H9 (cell line): ENCODE results near the gene CRACDL. TPM values are rescaled to one million over a fixed set of nuclear protein-coding genes. Genes with fewer than 3 reads are reported as not detected.

Source experiments
- DNase-seq: peaks from one replicate; pipeline ENCODE4 v3.0.0-alpha.2; 2017
- H2AFZ ChIP-seq: one replicate; pipeline ENCODE4 v1.6.1; 2013; ENCODE audit warnings: mild to moderate bottlenecking, low read length, control low read depth, moderate library complexity
- H2AK5ac ChIP-seq: 2 replicates; pipeline ENCODE4 v1.6.1; 2013; ENCODE audit warnings: low read length, control low read depth, mixed read lengths; ENCODE audit not compliant: insufficient read length
- H2BK120ac ChIP-seq: one replicate; pipeline ENCODE4 v1.6.1; 2013; ENCODE audit warnings: low read depth, mild to moderate bottlenecking, low read length, control low read depth, inconsistent platforms; ENCODE audit not compliant: poor library complexity, severe bottlenecking
- H2BK12ac ChIP-seq: 2 replicates; pipeline ENCODE4 v1.6.1; 2013; ENCODE audit warnings: low read length, control low read depth, mixed read lengths, low read depth; ENCODE audit not compliant: insufficient read length
- H2BK15ac ChIP-seq: 2 replicates; pipeline ENCODE4 v1.6.1; 2013; ENCODE audit warnings: low read depth, low read length, control low read depth
- H2BK20ac ChIP-seq: one replicate; pipeline ENCODE4 v1.6.1; 2013; ENCODE audit warnings: low read depth, mild to moderate bottlenecking, low read length, control low read depth, inconsistent platforms; ENCODE audit not compliant: poor library complexity, severe bottlenecking
- H2BK5ac ChIP-seq: 2 replicates; pipeline ENCODE4 v1.6.1; 2013; ENCODE audit warnings: low read length, control low read depth, mixed read lengths; ENCODE audit not compliant: insufficient read length
- H3K14ac ChIP-seq: 2 replicates; pipeline ENCODE4 v1.6.1; 2013; ENCODE audit warnings: low read length, control low read depth; ENCODE audit not compliant: insufficient read depth
- H3K18ac ChIP-seq: 2 replicates; pipeline ENCODE4 v1.6.1; 2013; ENCODE audit warnings: low read depth, mild to moderate bottlenecking, mixed read lengths, low read length, control low read depth; ENCODE audit not compliant: insufficient read length
- H3K23ac ChIP-seq: 2 replicates; pipeline ENCODE4 v1.6.1; 2013; ENCODE audit warnings: low read length, control low read depth, mixed read lengths, low read depth; ENCODE audit not compliant: insufficient read length
- H3K23me2 ChIP-seq: 2 replicates; pipeline ENCODE4 v1.6.1; 2013; ENCODE audit warnings: low read depth, mild to moderate bottlenecking, mixed read lengths, low read length, control low read depth; ENCODE audit not compliant: insufficient read length, poor library complexity, severe bottlenecking
- H3K27ac ChIP-seq: 2 replicates; pipeline ENCODE4 v1.5.1; 2013; ENCODE audit warnings: low read length, control low read depth, mixed read lengths, low read depth; ENCODE audit not compliant: insufficient read length
- H3K27me3 ChIP-seq: 2 replicates; pipeline ENCODE4 v1.6.1; 2013; ENCODE audit warnings: low read length, control low read depth, inconsistent platforms; ENCODE audit not compliant: insufficient read depth
- H3K4ac ChIP-seq: 2 replicates; pipeline ENCODE4 v1.6.1; 2013; ENCODE audit warnings: low read depth, mild to moderate bottlenecking, control low read depth, inconsistent platforms, low read length, moderate library complexity
- H3K4me1 ChIP-seq: 2 replicates; pipeline ENCODE4 v1.6.1; 2013; ENCODE audit warnings: low read length, control low read depth, inconsistent platforms; ENCODE audit not compliant: insufficient read depth
- H3K4me2 ChIP-seq: 2 replicates; pipeline ENCODE4 v1.6.1; 2013; ENCODE audit warnings: low read length, control low read depth, mixed read lengths; ENCODE audit not compliant: insufficient read length, insufficient read depth
- H3K56ac ChIP-seq: 2 replicates; pipeline ENCODE4 v1.6.1; 2013; ENCODE audit warnings: low read depth, mild to moderate bottlenecking, mixed read lengths, low read length, control low read depth; ENCODE audit not compliant: insufficient read length
- H3K79me1 ChIP-seq: 2 replicates; pipeline ENCODE4 v1.6.1; 2013; ENCODE audit warnings: low read depth, mild to moderate bottlenecking, moderate library complexity, low read length, control low read depth, inconsistent platforms; ENCODE audit not compliant: insufficient read depth, poor library complexity, severe bottlenecking
- H3K79me2 ChIP-seq: 2 replicates; pipeline ENCODE4 v1.6.1; 2013; ENCODE audit warnings: low read length, control low read depth, inconsistent platforms; ENCODE audit not compliant: insufficient read depth
- H3K9ac ChIP-seq: 2 replicates; pipeline ENCODE4 v1.6.1; 2013; ENCODE audit warnings: low read length, control low read depth, mixed read lengths; ENCODE audit not compliant: insufficient read length; ENCODE audit errors: extremely low read depth
- H3K9me3 ChIP-seq: one replicate; pipeline ENCODE4 v1.6.1; 2013; ENCODE audit warnings: low read depth, low read length, inconsistent platforms; ENCODE audit not compliant: control insufficient read depth
- H3T11ph ChIP-seq: one replicate; pipeline ENCODE4 v1.6.1; 2013; ENCODE audit warnings: mild to moderate bottlenecking, low read length, control low read depth, inconsistent platforms
- H4K20me1 ChIP-seq: one replicate; pipeline ENCODE4 v1.6.1; 2013; ENCODE audit not compliant: control insufficient read depth, insufficient read length, insufficient read depth
- H4K5ac ChIP-seq: 2 replicates; pipeline ENCODE4 v1.6.1; 2013; ENCODE audit warnings: low read depth, mild to moderate bottlenecking, mixed read lengths, low read length, control low read depth; ENCODE audit not compliant: insufficient read length
- H4K8ac ChIP-seq: replicated peaks from 2 replicates; pipeline ENCODE4 v1.6.1; 2013; ENCODE audit warnings: low read length, control low read depth, mixed read lengths, low read depth; ENCODE audit not compliant: insufficient read length
- H4K91ac ChIP-seq: 2 replicates; pipeline ENCODE4 v1.6.1; 2013; ENCODE audit warnings: low read depth, mild to moderate bottlenecking, moderate library complexity, mixed read lengths, low read length, control low read depth; ENCODE audit not compliant: insufficient read length
- H3K27ac Mint-ChIP-seq, 3 experiments: 2 replicates in 2 of 3; 3 replicates in 1 of 3; pipeline ENCODE4 v1.8.0; 2020 to 2021; ENCODE audit warnings: mixed read lengths in 3 of 3, mild to moderate bottlenecking in 1 of 3, moderate library complexity in 1 of 3
- H3K27me3 Mint-ChIP-seq: 2 replicates; pipeline ENCODE4 v1.8.0; 2021; ENCODE audit warnings: low read depth, mild to moderate bottlenecking, moderate library complexity, mixed read lengths
- H3K36me3 Mint-ChIP-seq, 3 experiments: 2 replicates in 2 of 3; 3 replicates in 1 of 3; pipeline ENCODE4 v1.8.0; 2020 to 2021; ENCODE audit warnings: low read depth in 3 of 3, mixed read lengths in 3 of 3; ENCODE audit not compliant: insufficient read depth in 1 of 3
- H3K4me1 Mint-ChIP-seq, 2 experiments: 2 replicates each; pipeline ENCODE4 v1.8.0; 2020; ENCODE audit warnings: mixed read lengths in 2 of 2
- H3K4me3 Mint-ChIP-seq, 2 experiments: 2 replicates in 1 of 2; 3 replicates in 1 of 2; pipeline ENCODE4 v1.8.0; 2020 to 2021; ENCODE audit warnings: mild to moderate bottlenecking in 2 of 2, mixed read lengths in 2 of 2, moderate library complexity in 1 of 2
- H3K9me3 Mint-ChIP-seq, 2 experiments: 2 replicates in 1 of 2; 3 replicates in 1 of 2; pipeline ENCODE4 v1.8.0; 2020; ENCODE audit warnings: mild to moderate bottlenecking in 2 of 2, mixed read lengths in 2 of 2, moderate library complexity in 1 of 2
- WGBS: extraction: QIAGEN DNeasy Blood & Tissue Kit; methylation state at CpG from one replicate; pipeline ENCODE4 v1.1.7; 2013; ENCODE audit warnings: missing lambda C conversion rate, low lambda C conversion rate, mixed read lengths; ENCODE audit not compliant: insufficient read length; ENCODE audit errors: extremely low coverage; 5-methylcytosine and 5-hydroxymethylcytosine counted together
- total RNA-seq: library from RNA; stranded (reverse); gene quantifications from 2 replicates; pipeline ENCODE4 v1.2.1, GENCODE V29; 2021
- TF ChIP-seq, protein P1 (sequence below): fragments of 200-600 bp; sonication (generic); conservative IDR thresholded peaks from 3 replicates; pipeline ENCODE4 v1.8.0; 2021; ENCODE audit warnings: antibody characterized with exemption, mild to moderate bottlenecking

CRACDL gene
- total RNA-seq, 1 experiment from 2014 or later = 0.48 TPM

DNA sequence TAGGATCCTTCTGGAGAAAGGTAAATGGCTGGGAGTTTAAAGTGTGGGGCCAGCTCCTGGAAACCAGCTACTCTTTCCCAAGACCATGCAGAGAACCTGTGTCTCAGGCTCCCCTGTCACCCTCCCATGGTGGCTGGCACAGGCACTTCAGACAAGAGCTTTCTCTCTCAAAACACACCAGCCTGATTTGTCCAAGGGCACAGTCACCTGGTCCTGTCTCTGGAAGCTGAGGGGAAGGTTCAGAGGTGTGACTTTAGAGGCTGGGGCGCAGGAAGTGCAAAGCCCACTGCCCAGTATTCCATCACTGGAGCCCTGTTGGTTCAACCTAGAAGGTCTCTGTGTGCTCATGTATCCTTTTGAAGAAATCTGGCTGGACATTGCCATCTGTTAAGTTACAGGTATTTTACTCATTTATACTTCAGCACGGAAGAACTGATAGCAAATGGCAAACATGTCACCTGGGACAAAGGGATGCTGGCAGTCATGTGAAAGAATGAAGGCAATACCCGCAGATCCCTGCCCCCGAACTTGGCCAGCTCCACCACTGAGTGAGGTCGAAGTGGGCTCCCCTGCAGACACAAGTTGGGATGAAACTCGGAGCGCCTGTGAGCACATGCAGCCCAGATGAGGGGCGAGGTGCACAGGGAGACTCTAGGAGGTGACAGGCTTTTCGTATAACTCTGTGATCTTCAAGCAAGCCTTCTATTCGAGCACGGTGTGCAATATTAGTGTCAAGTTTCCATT, 108.2 kb downstream of the CRACDL start:
- WGBS = no CpG with 5 or more reads among the region's 11 CpGs
- no peak overlapping the region for H3K23ac ChIP-seq
- H3K27ac Mint-ChIP-seq = no peak overlapping the region; a peak in 1 of 7 replicates
- no peaks in the 10 kb centered on the region for H3K79me1 ChIP-seq
- no peak overlapping the region for H3K4me3 Mint-ChIP-seq
- H4K8ac ChIP-seq = no peak overlapping the region
- no peak overlapping the region for H2BK12ac ChIP-seq
- no peaks in the 10 kb centered on the region for H3K79me2 ChIP-seq
- peaks cover 44% of the 10 kb centered on the region for H3K27me3 Mint-ChIP-seq
- no peak overlapping the region for H2BK15ac ChIP-seq
- H3K4ac ChIP-seq = no peak overlapping the region
- peaks cover 6% of the 10 kb centered on the region for H3K27me3 ChIP-seq
- TF ChIP-seq, protein P1, sequence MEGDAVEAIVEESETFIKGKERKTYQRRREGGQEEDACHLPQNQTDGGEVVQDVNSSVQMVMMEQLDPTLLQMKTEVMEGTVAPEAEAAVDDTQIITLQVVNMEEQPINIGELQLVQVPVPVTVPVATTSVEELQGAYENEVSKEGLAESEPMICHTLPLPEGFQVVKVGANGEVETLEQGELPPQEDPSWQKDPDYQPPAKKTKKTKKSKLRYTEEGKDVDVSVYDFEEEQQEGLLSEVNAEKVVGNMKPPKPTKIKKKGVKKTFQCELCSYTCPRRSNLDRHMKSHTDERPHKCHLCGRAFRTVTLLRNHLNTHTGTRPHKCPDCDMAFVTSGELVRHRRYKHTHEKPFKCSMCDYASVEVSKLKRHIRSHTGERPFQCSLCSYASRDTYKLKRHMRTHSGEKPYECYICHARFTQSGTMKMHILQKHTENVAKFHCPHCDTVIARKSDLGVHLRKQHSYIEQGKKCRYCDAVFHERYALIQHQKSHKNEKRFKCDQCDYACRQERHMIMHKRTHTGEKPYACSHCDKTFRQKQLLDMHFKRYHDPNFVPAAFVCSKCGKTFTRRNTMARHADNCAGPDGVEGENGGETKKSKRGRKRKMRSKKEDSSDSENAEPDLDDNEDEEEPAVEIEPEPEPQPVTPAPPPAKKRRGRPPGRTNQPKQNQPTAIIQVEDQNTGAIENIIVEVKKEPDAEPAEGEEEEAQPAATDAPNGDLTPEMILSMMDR = no peak
- no peaks in the 10 kb centered on the region for H3K9me3 ChIP-seq
- no peak overlapping the region for H2AK5ac ChIP-seq
- no peak overlapping the region for H4K91ac ChIP-seq
- no peak overlapping the region for H3K4me2 ChIP-seq
- no peak overlapping the region for H3K56ac ChIP-seq
- H3K9ac ChIP-seq = no peak overlapping the region
- H3K9me3 Mint-ChIP-seq = no peaks in the 10 kb centered on the region; a peak in 1 of 5 replicates
- no peak overlapping the region; the same call in 1 of the 2 replicates for H3K14ac ChIP-seq
- H4K20me1 ChIP-seq = no peaks in the 10 kb centered on the region
- H2BK20ac ChIP-seq = no peak overlapping the region
- H2BK5ac ChIP-seq = no peak overlapping the region
- H2AFZ ChIP-seq = no peak overlapping the region
- H2BK120ac ChIP-seq = no peak overlapping the region
- peaks cover 2% of the 10 kb centered on the region for H3K23me2 ChIP-seq
- no peak for DNase-seq
- no peak overlapping the region for H4K5ac ChIP-seq
- no peak overlapping the region for H3K27ac ChIP-seq
- no peak overlapping the region for H3T11ph ChIP-seq
- H3K4me1 Mint-ChIP-seq = peaks cover 0 to 3% of the 10 kb centered on the region in 2 experiments; a peak in 1 of 4 replicates
- no peaks in the 10 kb centered on the region for H3K4me1 ChIP-seq
- no peak overlapping the region for H3K18ac ChIP-seq
- no peaks in the 10 kb centered on the region for H3K36me3 Mint-ChIP-seq
